HepG2 (cell line): ENCODE measurements around the gene BABAM1. TPM values are rescaled to one million over a fixed set of nuclear protein-coding genes. Genes with fewer than 3 reads are reported as not detected.

Experiments used
- BCL6 ChIP-seq: IDR thresholded peaks from 2 replicates; pipeline ENCODE4 v1.6.1; 2016; ENCODE audit warnings: missing genetic modification reagents, missing compliant biosample characterization
- ESRRA ChIP-seq: sonication (generic); formaldehyde crosslinking; IDR thresholded peaks from 2 replicates; pipeline ENCODE4 v1.5.1; 2020; ENCODE audit warnings: mild to moderate bottlenecking, low read depth, missing genetic modification reagents
- SNAI1 ChIP-seq: sonication (generic); formaldehyde crosslinking; IDR thresholded peaks from 2 replicates; pipeline ENCODE4 v1.5.0; 2020; ENCODE audit warnings: mild to moderate bottlenecking, missing genetic modification reagents, borderline replicate concordance
- SP4 ChIP-seq: sonication (generic); formaldehyde crosslinking; IDR thresholded peaks from 2 replicates; pipeline ENCODE4 v1.8.1; 2023; ENCODE audit warnings: mild to moderate bottlenecking, missing genetic modification reagents
- ZNF160 ChIP-seq: sonication (generic); formaldehyde crosslinking; IDR thresholded peaks from 2 replicates; pipeline ENCODE4 v1.8.0; 2022; ENCODE audit warnings: mild to moderate bottlenecking, inconsistent platforms, missing genetic modification reagents
- polyA plus RNA-seq, 8 experiments: library from polyadenylated mRNA; depleted of rRNA in 3 of 8; stranded (reverse) in 7 of 8; unstranded in 1 of 8; fragments of >200 nt; fragmentation: Illumina TruSeq in 4 of 8; extraction: Trizol in 4 of 8; gene quantifications; 2 replicates each; pipeline versions ENCODE4 v1.2.1 to v1.2.3, GENCODE V29; 2011 to 2016; ENCODE audit warnings: low read depth in 4 of 8, missing spikeins in 1 of 8, mixed read lengths in 1 of 8; ENCODE audit not compliant: insufficient read depth in 1 of 8
- total RNA-seq, 5 experiments: library from RNA; depleted of rRNA; stranded (reverse); fragments of >200 nt; fragmentation: Illumina TruSeq; extraction: Trizol; gene quantifications; 2 replicates each; pipeline ENCODE4 v1.2.3, GENCODE V29; 2016; ENCODE audit warnings: low read depth in 1 of 5
- TF ChIP-seq, protein P1 (sequence below): sonication (generic); formaldehyde crosslinking; IDR thresholded peaks from 2 replicates; pipeline ENCODE4 v1.4.0; 2020; ENCODE audit warnings: missing genetic modification reagents
- TF ChIP-seq, protein P2 (sequence below): sonication (generic); formaldehyde crosslinking; IDR thresholded peaks from 2 replicates; pipeline ENCODE4 v1.5.1; 2020; ENCODE audit warnings: mild to moderate bottlenecking, moderate library complexity, missing genetic modification reagents
- TF ChIP-seq, protein P3 (sequence below): IDR thresholded peaks from 2 replicates; pipeline ENCODE4 v1.6.1; 2016; ENCODE audit warnings: missing compliant biosample characterization, missing genetic modification reagents, borderline replicate concordance
- TF ChIP-seq, protein P4 (sequence below): sonication (generic); formaldehyde crosslinking; IDR thresholded peaks from one replicate; pipeline ENCODE4 v1.5.1; 2020; ENCODE audit warnings: mild to moderate bottlenecking, missing genetic modification reagents; ENCODE audit errors: not compliant biosample characterization
- TF ChIP-seq, protein P5 (sequence below): sonication (generic); formaldehyde crosslinking; IDR thresholded peaks from 2 replicates; pipeline ENCODE4 v1.5.0; 2020; ENCODE audit warnings: missing genetic modification reagents, mild to moderate bottlenecking, borderline replicate concordance
- TF ChIP-seq, protein P6 (sequence below): sonication (generic); formaldehyde crosslinking; IDR thresholded peaks from 2 replicates; pipeline ENCODE4 v1.5.1; 2020; ENCODE audit warnings: missing genetic modification reagents, mild to moderate bottlenecking, borderline replicate concordance

BABAM1 gene
- total and polyA plus RNA-seq, 2 of the 13 experiments (the other 11 are each of a cell fraction or from before 2014, with no cell fraction given): 70.0 to 82.0 TPM

DNA sequence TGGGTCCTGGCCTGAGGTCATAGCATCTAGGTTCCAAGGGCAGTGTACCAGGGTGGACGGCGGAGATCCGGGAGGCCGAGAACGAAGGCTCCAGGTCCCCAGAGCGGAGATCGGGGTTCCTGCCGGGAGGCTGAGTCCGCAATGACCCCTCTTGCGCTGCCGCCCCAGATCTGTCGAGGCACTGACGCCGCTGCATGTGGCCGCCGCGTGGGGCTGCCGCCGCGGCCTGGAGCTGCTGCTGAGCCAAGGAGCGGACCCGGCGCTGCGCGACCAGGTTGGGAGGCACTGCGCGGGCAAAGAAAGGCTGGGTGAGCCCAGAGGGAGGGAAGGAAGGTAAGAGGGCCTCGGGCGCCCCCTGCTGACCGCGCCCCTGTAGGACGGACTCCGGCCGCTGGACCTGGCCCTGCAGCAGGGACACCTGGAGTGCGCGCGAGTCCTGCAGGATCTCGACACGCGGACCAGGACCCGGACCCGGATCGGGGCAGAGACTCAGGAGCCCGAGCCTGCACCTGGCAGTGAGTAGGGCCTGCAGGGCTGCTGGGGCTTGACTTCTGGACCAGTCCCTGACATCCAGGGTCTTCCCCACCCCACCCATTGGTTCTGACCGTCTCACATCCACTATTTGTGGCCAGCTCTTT, 15.4 kb downstream of the BABAM1 start (continued):
- TF ChIP-seq, protein P1, sequence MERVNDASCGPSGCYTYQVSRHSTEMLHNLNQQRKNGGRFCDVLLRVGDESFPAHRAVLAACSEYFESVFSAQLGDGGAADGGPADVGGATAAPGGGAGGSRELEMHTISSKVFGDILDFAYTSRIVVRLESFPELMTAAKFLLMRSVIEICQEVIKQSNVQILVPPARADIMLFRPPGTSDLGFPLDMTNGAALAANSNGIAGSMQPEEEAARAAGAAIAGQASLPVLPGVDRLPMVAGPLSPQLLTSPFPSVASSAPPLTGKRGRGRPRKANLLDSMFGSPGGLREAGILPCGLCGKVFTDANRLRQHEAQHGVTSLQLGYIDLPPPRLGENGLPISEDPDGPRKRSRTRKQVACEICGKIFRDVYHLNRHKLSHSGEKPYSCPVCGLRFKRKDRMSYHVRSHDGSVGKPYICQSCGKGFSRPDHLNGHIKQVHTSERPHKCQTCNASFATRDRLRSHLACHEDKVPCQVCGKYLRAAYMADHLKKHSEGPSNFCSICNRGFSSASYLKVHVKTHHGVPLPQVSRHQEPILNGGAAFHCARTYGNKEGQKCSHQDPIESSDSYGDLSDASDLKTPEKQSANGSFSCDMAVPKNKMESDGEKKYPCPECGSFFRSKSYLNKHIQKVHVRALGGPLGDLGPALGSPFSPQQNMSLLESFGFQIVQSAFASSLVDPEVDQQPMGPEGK (CRISPR knock-in tag): peak; percentile 44; the same call in 1 of the 2 replicates
- TF ChIP-seq ZNF160 (CRISPR knock-in tag) (0 out of 2 replicates have a peak, but pooled peaks have one; percentile 36), SP4 (peak; percentile 42; the same call in 1 of the 2 replicates), BCL6 (CRISPR knock-in tag) (0 out of 2 replicates have a peak, but pooled peaks have one; percentile 18), SNAI1 (CRISPR knock-in tag) (peak; percentile 35; the same call in 1 of the 2 replicates), ESRRA (0 out of 2 replicates have a peak, but pooled peaks have one; percentile 38)
- TF ChIP-seq, protein P2, sequence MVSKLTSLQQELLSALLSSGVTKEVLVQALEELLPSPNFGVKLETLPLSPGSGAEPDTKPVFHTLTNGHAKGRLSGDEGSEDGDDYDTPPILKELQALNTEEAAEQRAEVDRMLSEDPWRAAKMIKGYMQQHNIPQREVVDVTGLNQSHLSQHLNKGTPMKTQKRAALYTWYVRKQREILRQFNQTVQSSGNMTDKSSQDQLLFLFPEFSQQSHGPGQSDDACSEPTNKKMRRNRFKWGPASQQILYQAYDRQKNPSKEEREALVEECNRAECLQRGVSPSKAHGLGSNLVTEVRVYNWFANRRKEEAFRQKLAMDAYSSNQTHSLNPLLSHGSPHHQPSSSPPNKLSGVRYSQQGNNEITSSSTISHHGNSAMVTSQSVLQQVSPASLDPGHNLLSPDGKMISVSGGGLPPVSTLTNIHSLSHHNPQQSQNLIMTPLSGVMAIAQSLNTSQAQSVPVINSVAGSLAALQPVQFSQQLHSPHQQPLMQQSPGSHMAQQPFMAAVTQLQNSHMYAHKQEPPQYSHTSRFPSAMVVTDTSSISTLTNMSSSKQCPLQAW (CRISPR knock-in tag): peak; percentile 59; the same call in 1 of the 2 replicates
- TF ChIP-seq, protein P3, sequence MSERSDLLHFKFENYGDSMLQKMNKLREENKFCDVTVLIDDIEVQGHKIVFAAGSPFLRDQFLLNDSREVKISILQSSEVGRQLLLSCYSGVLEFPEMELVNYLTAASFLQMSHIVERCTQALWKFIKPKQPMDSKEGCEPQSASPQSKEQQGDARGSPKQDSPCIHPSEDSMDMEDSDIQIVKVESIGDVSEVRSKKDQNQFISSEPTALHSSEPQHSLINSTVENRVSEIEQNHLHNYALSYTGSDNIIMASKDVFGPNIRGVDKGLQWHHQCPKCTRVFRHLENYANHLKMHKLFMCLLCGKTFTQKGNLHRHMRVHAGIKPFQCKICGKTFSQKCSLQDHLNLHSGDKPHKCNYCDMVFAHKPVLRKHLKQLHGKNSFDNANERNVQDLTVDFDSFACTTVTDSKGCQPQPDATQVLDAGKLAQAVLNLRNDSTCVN (CRISPR knock-in tag): 0 out of 2 replicates have a peak, but pooled peaks have one; percentile 47
- TF ChIP-seq, protein P4, sequence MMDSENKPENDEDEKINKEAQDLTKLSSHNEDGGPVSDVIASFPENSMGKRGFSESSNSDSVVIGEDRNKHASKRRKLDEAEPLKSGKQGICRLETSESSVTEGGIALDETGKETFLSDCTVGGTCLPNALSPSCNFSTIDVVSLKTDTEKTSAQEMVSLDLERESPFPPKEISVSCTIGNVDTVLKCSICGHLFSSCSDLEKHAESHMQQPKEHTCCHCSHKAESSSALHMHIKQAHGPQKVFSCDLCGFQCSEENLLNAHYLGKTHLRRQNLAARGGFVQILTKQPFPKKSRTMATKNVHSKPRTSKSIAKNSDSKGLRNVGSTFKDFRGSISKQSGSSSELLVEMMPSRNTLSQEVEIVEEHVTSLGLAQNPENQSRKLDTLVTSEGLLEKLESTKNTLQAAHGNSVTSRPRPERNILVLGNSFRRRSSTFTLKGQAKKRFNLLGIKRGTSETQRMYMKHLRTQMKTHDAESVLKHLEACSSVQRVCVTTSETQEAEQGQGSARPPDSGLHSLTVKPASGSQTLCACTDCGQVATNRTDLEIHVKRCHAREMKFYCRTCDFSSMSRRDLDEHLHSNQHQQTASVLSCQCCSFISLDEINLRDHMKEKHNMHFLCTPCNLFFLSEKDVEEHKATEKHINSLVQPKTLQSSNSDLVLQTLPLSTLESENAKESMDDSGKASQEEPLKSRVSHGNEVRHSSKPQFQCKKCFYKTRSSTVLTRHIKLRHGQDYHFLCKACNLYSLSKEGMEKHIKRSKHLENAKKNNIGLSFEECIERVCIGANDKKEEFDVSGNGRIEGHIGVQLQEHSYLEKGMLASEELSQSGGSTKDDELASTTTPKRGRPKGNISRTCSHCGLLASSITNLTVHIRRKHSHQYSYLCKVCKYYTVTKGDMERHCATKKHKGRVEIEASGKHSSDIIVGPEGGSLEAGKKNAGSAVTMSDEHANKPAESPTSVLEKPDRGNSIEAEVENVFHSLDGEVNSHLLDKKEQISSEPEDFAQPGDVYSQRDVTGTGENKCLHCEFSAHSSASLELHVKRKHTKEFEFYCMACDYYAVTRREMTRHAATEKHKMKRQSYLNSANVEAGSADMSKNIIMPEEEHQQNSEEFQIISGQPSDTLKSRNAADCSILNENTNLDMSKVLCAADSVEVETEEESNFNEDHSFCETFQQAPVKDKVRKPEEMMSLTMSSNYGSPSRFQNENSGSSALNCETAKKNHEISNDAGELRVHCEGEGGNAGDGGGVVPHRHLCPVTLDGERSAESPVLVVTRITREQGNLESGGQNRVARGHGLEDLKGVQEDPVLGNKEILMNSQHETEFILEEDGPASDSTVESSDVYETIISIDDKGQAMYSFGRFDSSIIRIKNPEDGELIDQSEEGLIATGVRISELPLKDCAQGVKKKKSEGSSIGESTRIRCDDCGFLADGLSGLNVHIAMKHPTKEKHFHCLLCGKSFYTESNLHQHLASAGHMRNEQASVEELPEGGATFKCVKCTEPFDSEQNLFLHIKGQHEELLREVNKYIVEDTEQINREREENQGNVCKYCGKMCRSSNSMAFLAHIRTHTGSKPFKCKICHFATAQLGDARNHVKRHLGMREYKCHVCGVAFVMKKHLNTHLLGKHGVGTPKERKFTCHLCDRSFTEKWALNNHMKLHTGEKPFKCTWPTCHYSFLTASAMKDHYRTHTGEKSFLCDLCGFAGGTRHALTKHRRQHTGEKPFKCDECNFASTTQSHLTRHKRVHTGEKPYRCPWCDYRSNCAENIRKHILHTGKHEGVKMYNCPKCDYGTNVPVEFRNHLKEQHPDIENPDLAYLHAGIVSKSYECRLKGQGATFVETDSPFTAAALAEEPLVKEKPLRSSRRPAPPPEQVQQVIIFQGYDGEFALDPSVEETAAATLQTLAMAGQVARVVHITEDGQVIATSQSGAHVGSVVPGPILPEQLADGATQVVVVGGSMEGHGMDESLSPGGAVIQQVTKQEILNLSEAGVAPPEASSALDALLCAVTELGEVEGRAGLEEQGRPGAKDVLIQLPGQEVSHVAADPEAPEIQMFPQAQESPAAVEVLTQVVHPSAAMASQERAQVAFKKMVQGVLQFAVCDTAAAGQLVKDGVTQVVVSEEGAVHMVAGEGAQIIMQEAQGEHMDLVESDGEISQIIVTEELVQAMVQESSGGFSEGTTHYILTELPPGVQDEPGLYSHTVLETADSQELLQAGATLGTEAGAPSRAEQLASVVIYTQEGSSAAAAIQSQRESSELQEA: peak; percentile 77
- TF ChIP-seq, protein P5, sequence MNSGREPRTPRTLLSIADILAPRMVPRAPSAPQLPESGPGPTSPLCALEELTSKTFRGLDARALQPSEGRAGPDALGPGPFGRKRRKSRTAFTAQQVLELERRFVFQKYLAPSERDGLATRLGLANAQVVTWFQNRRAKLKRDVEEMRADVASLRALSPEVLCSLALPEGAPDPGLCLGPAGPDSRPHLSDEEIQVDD: 0 out of 2 replicates have a peak, but pooled peaks have one; percentile 17
- TF ChIP-seq, protein P6, sequence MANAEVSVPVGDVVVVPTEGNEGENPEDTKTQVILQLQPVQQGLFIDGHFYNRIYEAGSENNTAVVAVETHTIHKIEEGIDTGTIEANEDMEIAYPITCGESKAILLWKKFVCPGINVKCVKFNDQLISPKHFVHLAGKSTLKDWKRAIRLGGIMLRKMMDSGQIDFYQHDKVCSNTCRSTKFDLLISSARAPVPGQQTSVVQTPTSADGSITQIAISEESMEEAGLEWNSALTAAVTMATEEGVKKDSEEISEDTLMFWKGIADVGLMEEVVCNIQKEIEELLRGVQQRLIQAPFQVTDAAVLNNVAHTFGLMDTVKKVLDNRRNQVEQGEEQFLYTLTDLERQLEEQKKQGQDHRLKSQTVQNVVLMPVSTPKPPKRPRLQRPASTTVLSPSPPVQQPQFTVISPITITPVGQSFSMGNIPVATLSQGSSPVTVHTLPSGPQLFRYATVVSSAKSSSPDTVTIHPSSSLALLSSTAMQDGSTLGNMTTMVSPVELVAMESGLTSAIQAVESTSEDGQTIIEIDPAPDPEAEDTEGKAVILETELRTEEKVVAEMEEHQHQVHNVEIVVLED: no peak
